ENCODE data around the gene OLFM3. TPM values are rescaled to one million over a fixed set of nuclear protein-coding genes. Genes with fewer than 3 reads are reported as not detected.

The OLFM3 gene
- not detected for total RNA-seq

- no peak for ATAC-seq
- DNase-seq (ENCODE audit: low spot score), result no peak
These were observed at the start of gene OLFM3 for GRCh38 chr1:101996825-101997465. OLFM3 (minus strand) TSS chr1:101996926.

GRCh38 chr1:102045752-102046151 is 49.0 kb upstream of the OLFM3 start:
- ATAC-seq, result no peak
- DNase-seq (ENCODE audit: low spot score), result no peak

DNA sequence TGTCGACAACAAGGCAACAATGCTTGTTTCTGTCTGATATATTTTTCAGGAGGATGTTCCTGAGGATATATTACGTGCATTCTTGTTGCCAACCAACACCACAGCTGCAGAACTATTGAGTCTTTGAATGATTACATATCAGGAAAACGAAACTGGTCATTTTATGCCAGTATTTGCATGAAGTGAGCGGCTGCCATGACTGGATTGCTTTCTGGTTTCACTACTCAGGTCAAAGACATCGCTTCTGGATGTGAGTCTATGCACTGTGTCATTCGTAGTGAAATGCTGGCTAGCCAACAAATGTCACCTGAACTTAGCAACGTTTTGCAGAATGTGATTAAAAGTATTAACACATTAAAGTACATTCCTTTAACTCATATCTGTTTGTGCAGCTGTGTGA is 35.8 kb upstream of the OLFM3 start:
- no peak for DNase-seq (ENCODE audit: low spot score)
- no peak for ATAC-seq

DNA sequence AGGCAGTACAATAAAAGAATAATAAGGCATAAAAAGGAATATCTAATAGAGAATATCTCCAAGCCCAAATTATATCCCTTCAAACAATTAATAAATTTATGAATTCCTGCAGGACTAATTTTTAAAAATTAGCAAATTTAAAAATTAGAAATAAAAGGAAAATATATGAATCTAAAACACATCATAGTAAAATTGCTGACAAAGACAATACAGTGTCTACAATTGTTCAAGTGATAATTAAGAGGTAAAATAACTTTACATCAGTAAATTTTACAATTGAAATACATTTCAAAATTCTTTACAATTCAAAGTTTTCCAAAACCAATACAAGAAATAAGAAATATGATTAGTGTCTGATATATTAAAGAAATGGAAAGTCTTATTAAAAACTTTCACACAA is 22.8 kb upstream of the OLFM3 start:
- DNase-seq (ENCODE audit: low spot score) (no peak), ATAC-seq (no peak)

GRCh38 chr1:102015728-102016127 is 19.0 kb upstream of the OLFM3 start:
- DNase-seq (ENCODE audit: low spot score), result no peak
- no peak for ATAC-seq

GRCh38 chr1:102002057-102002456 is 5.3 kb upstream of the OLFM3 start:
- ATAC-seq (no peak), DNase-seq (ENCODE audit: low spot score) (no peak)

DNA sequence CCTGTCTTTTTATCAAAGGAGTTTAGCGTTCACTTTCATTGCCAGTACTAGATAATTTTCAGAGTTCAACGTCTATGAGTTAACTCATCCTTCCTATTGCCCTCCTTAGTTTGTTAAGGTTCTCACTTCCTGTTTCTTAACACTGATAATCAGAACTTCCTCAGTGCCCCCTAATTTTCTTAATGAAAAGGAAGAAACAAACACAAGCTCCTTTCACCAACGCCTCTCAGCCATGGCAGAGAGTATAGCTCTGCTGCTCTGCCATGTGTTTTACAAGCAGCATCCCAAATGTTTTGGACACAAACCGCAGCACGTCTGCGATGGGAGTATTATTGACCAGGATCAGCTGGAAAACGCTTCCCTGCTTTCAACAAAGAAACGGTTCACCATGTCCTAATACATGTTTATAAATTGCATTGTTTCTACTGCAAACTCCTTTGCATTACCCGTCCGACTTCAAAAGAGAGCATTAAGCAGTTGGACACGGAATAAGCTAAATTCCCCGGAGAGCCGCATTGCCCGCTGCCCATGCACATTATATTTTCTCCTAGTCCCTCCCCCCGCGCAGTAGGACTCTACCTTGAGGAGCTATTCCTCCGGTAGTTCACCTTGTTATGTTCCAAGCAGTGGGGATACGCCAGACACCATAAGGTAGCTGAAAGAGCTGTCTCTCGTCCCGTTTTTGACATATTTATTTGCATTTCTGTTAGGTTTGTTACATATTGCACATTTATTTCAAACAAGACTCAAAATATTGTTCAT is 561 bp downstream of the OLFM3 start:
- ATAC-seq (no peak), DNase-seq (ENCODE audit: low spot score) (no peak)

- ATAC-seq (no peak), DNase-seq (ENCODE audit: low spot score) (no peak)
These were observed 3.0 kb downstream of the OLFM3 start for GRCh38 chr1:101993710-101994109.

DNA sequence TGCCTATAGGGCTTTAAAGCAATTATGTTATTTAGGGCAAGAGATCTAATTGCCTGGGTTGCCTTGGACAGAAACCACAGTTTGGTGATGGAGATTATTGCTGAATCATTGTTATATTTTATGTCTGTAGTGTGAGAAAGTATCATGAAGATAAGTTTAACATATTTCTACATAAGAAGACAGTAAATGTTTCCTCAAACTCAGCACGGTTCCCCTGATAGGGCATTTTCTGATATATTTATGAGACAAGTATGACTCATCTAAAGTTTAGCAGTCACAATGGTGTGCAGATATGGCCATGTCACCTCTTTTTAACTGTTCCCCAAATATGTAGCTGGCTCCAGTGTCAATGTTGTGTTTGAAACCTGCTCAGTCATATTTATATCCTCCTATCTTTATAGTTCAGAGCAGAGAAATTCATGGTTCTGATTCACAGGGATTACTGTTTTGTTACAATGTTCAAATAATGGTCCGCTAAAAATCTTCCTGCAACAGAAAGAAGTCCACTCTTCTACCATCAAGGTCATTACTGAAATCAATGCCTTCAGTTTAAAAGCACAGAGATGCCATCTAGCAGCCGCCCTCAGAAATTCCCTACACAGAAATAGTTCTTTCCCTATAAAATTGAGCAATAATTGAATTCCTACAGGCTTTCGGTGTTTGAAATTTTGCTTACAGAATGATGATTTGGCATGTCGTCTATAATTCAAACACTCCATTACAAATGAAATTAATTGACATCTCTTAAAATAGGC is 3.7 kb downstream of the OLFM3 start:
- ATAC-seq (no peak), DNase-seq (ENCODE audit: low spot score) (no peak)

GRCh38 chr1:101980974-101981373 is 15.8 kb downstream of the OLFM3 start:
- DNase-seq (ENCODE audit: low spot score), result no peak
- ATAC-seq, result no peak

- DNase-seq (ENCODE audit: low spot score), result no peak
These were observed 19.5 kb downstream of the OLFM3 start for GRCh38 chr1:101977266-101977665.

GRCh38 chr1:101976161-101976560 is 20.6 kb downstream of the OLFM3 start:
- ATAC-seq (no peak), DNase-seq (ENCODE audit: low spot score) (no peak)

More at GRCh38 chr1:101977266-101977665, 19.5 kb downstream of the OLFM3 start:
- ATAC-seq, result no peak

DNA sequence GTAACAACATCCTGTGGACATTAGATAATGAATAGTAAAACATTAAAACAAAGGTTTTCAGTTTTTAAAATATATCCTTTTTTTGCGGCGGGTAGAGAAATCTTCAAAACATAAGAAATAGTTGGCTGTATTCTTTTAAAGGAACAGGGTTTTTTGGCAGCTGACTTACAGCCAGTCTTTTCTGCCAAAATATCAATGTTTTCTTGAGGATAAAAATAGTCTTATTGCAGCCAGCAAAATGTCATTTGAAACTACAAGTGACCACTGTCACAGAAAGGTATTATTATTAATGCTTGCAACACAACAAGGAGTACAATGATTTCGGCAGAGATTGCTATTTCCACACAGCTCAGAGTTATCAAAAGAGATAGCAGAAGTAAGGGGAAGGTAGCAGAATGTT is 21.4 kb downstream of the OLFM3 start:
- DNase-seq (ENCODE audit: low spot score), result no peak
- ATAC-seq, result no peak

DNA sequence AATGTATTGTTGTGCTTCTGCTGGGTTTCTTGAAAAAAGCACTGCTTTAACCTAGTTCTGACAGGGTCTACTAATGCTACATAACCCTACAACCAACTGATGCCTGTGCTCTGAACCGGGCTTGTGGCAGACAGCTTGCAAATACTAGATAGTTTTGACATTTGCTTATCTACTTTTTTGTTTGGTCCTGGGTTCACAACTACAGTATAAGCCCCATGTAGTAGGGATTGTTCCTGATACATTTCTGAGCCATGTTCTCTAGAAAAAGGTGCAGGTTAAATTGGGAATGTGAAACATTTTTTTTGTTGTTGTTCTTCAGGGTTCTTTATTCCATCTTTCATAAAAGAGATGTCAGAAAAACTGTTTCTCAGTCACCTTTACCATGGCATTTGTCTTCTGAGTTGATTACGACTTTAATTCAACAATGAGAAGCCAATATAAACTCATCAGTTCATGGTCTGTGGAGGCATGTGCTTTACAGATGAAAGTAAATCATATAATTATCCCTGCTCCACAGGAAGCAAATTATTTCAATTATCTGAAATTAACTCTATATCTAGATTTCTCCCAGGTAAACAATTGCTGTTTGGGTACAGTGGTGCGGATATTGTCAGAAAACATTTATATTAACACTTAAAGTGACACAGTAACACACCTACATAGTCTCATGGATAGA is 22.0 kb downstream of the OLFM3 start:
- ATAC-seq (no peak), DNase-seq (ENCODE audit: low spot score) (no peak)

GRCh38 chr1:101971304-101971703 is 25.4 kb downstream of the OLFM3 start:
- DNase-seq (ENCODE audit: low spot score), result no peak
- no peak for ATAC-seq

- ATAC-seq (no peak), DNase-seq (ENCODE audit: low spot score) (no peak)
These were observed 28.9 kb downstream of the OLFM3 start for GRCh38 chr1:101967871-101968270.

DNA sequence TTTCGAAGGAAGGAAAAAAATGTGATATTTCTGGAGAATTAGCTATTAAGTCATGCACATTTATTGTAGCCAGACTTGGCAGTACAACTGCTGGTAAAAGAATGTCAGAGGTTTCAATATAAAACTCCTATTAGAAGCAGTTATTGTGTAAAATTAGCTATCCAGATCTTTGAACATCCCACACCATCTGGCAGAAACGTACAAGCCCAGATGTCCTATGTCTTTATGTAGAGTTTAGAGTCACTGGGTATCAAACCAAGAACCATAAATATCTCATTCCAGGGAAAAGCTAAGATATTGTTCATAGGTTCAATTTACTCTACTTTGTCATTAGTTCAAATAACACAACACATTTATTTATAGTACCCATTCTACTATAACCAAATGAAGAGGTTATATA is 31.4 kb downstream of the OLFM3 start:
- no peak for DNase-seq (ENCODE audit: low spot score)
- ATAC-seq, result no peak

- no peak for DNase-seq (ENCODE audit: low spot score)
- ATAC-seq, result no peak
These were observed 32.0 kb downstream of the OLFM3 start for GRCh38 chr1:101964708-101965107.

- DNase-seq (ENCODE audit: low spot score) (no peak), ATAC-seq (no peak)
These were observed 36.6 kb downstream of the OLFM3 start for GRCh38 chr1:101960142-101960541.

DNA sequence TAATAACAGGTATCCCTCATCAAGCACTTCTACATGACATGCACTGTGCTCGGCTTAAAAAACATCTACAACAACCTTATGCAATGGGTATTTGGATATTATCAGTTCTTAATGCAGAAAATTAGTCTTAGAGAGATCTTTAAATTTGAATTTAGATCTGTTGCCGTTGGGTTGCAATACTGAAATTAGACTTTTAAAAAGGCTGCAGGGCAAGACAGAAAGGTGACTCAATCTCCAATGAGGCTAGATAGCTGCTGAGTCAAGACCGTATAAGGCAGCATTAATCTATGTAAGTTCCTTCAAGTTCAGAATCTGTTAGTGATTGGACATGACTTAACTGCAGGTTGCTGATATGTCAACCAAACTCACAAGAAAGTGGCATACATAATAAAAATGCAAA is 37.3 kb downstream of the OLFM3 start:
- no peak for ATAC-seq
- no peak for DNase-seq (ENCODE audit: low spot score)

GRCh38 chr1:101957771-101958170 is 39.0 kb downstream of the OLFM3 start:
- ATAC-seq (no peak), DNase-seq (ENCODE audit: low spot score) (no peak)
